ENCODE results near the gene MOSPD3. TPM values are rescaled to one million over a fixed set of nuclear protein-coding genes. Genes with fewer than 3 reads are reported as not detected.

The MOSPD3 gene
- total and polyA plus RNA-seq, 10 of the 15 experiments (the other 5 are each of a cell fraction or from before 2014, with no cell fraction given) = 0.61 to 13.6 (median 4.1) TPM

DNA sequence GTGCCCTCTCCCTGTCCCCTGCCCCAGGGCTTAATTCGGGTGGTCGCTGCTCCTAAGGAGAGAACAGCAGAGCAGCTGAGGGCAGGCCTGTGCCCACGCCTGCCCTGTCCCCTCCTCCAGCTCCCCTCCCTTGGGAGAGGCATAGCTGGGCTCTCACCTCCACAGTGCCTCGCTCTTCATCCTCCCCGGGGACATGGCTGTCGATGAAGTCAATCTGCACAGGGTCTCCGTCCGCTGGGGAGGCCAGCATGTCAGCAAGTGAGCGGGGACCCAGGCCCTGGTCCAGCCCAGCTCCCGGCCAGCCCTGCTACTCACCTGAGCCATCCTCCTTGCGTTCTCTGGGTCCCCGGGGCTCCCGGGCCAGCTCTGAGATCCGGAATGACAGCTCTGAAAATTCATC lies 34.8 kb upstream of the MOSPD3 start (continued):
- TF ChIP-seq SMARCA5 (IDR thresholded peaks at IDR 0.05) (no peak), SUPT20H (IDR thresholded peaks at IDR 0.05; ENCODE audit: borderline replicate concordance, control insufficient read depth, low read depth, low read length) (no peak), EGR1 (IDR thresholded peaks at IDR 0.05; ENCODE audit: borderline replicate concordance in 1 of 2, low read depth in 2 of 2, low read length in 2 of 2) (no peak)
- TF ChIP-seq, protein P1, sequence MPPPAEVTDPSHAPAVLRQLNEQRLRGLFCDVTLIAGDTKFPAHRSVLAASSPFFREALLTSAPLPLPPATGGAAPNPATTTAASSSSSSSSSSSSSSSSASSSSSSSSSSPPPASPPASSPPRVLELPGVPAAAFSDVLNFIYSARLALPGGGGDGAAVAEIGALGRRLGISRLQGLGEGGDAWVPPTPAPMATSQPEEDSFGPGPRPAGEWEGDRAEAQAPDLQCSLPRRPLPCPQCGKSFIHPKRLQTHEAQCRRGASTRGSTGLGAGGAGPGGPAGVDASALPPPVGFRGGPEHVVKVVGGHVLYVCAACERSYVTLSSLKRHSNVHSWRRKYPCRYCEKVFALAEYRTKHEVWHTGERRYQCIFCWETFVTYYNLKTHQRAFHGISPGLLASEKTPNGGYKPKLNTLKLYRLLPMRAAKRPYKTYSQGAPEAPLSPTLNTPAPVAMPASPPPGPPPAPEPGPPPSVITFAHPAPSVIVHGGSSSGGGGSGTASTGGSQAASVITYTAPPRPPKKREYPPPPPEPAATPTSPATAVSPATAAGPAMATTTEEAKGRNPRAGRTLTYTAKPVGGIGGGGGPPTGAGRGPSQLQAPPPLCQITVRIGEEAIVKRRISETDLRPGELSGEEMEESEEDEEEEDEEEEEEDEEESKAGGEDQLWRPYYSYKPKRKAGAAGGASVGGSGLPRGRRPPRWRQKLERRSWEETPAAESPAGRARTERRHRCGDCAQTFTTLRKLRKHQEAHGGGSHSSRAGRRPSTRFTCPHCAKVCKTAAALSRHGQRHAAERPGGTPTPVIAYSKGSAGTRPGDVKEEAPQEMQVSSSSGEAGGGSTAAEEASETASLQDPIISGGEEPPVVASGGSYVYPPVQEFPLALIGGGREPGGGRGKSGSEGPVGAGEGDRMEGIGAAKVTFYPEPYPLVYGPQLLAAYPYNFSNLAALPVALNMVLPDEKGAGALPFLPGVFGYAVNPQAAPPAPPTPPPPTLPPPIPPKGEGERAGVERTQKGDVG (CRISPR knock-in tag; IDR thresholded peaks at IDR 0.05) = no peak

DNA sequence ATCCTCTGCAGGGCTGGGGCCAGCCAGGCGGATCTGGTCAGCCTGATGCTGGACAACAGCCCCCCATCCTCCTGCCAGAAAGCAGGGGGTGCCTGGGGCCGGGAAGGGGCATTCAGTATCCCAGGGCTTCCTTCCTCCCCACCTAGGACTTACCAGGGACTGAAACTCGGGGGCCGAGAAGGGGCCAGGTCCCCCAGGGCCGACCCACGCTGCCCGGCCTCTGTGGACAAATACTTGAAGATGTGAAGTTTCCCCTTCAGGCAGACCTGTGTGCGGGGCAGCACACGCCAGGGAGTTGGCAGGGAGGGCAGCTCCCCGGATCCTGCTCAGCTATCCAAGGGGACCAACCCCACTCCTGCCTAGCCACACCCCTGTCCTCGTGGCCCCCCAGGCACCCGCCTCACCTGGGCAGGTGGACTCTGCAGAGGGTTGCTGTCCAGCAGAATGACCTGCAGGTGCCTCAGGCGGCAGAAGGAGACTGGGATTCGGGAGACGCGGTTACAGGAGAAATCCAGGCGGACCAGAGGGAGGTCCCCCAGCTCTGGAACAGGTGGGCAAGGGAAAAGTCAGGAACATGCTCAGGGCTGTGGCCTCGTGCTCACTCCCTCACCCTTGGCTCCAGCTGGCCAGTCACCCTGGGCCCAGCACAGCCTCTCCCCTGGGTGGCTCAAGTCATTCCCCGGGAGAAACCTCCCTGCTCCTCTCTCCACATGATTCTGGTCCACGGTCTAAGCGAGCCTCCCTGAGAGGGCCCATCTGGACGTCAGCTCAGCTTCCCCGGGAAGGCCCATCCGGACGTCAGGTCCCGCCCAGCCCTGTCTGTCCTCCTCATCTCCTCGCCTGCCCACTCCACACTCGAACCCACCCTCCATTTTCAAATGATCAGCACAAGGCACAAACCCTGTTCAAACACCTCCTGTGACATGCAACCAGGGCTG lies 33.8 kb upstream of the MOSPD3 start:
- Histone ChIP-seq H3K4me3 (no peak overlapping the region), H2AFZ (ENCODE audit: control insufficient read depth, low read depth, low read length) (no peak overlapping the region), H3K27me3 (replicated peaks in 1 of 2; ENCODE audit: control insufficient read depth in 2 of 2, insufficient read depth in 2 of 2, low read length in 1 of 2) (no peaks in the 10 kb centered on the region), H3K9ac (ENCODE audit: control insufficient read depth, insufficient read depth, low read length) (no peak overlapping the region), H4K20me1 (ENCODE audit: control insufficient read depth, insufficient read depth) (no peaks in the 10 kb centered on the region), H3K9me3 (replicated peaks; ENCODE audit: control insufficient read depth, insufficient read depth, low read length) (no peaks in the 10 kb centered on the region), H3K4me2 (ENCODE audit: control insufficient read depth, insufficient read depth) (no peak overlapping the region), H3K4me1 (ENCODE audit: control insufficient read depth, insufficient read depth, low read length) (peaks cover 10% of the 10 kb centered on the region), H3K79me2 (ENCODE audit: control insufficient read depth, insufficient read depth, low read length) (peaks cover 8% of the 10 kb centered on the region), H3K36me3 (ENCODE audit: control insufficient read depth in 2 of 2, insufficient read depth in 2 of 2, low read length in 1 of 2) (peaks cover 11 to 20% of the 10 kb centered on the region in 2 experiments), H3K27ac (ENCODE audit: control insufficient read depth, insufficient read depth) (no peak overlapping the region)
- no peak for FAIRE-seq
- in situ Hi-C loops (cut with MboI) (no loop called here), intact Hi-C loops (cut with micrococcal nuclease; ENCODE audit: unreplicated experiment) (no loop called here)
- DNase-seq (ENCODE audit: low read depth, low spot score) = no peak
- CTCF ChIA-PET = interaction anchor here (1.8 kb wide), 1 partner anchor 10 kb away, joined by 7 read pairs; no protein-coding TSS in a partner anchor
- TF ChIP-seq ZNF622 (IDR thresholded peaks at IDR 0.05) (no peak), WRNIP1 (IDR thresholded peaks at IDR 0.05; ENCODE audit: borderline replicate concordance, low read depth, low read length) (no peak), CHD2 (IDR thresholded peaks at IDR 0.05; ENCODE audit: borderline replicate concordance, low read depth, low read length) (no peak), HDAC2 (IDR thresholded peaks at IDR 0.05) (no peak)
- TF ChIP-seq, protein P2, sequence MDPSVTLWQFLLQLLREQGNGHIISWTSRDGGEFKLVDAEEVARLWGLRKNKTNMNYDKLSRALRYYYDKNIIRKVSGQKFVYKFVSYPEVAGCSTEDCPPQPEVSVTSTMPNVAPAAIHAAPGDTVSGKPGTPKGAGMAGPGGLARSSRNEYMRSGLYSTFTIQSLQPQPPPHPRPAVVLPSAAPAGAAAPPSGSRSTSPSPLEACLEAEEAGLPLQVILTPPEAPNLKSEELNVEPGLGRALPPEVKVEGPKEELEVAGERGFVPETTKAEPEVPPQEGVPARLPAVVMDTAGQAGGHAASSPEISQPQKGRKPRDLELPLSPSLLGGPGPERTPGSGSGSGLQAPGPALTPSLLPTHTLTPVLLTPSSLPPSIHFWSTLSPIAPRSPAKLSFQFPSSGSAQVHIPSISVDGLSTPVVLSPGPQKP (IDR thresholded peaks at IDR 0.05; ENCODE audit: low read depth, low read length) = no peak
- 88% methylated on average over 28 of the region's 28 CpGs for WGBS (ENCODE audit: insufficient coverage, insufficient replicate concordance, low lambda C conversion rate, missing lambda C conversion rate)
- POLR2A ChIA-PET = no interaction called here
- ATAC-seq = no peak
- BruUV-seq (replicated peaks) = no TSS peak
- SMC1A ChIA-PET (ENCODE audit: uncharacterized antibody, unreplicated experiment) = no interaction called here
- RAD21 ChIA-PET (ENCODE audit: unreplicated experiment) = no interaction called here
